H1 (cell line): ENCODE data around the gene CACNA1A. TPM values are rescaled to one million over a fixed set of nuclear protein-coding genes. Genes with fewer than 3 reads are reported as not detected.
"Not testable (repeated sequence)": the region's sequence is repeated elsewhere in the genome, so short reads cannot be mapped to it uniquely, and the experiment has no call there.

Experiments used
- CTCF ChIA-PET: fragments of 300-600 bp; sonication (Branson Sonifier 250); formaldehyde crosslinking; loops from one replicate; lab custom pipeline; 2021; ENCODE audit not compliant: partially characterized antibody; lab: Charles Lee
- POLR2A ChIA-PET: fragments of 300-600 bp; sonication (Branson Sonifier 250); formaldehyde crosslinking; loops from one replicate; lab custom pipeline; 2021; ENCODE audit warnings: inconsistent platforms; ENCODE audit not compliant: partially characterized antibody; lab: Charles Lee
- DNase-seq, 2 experiments: peaks; one replicate each; pipeline versions ENCODE4 v3.0.0 to v3.0.0-alpha.2; 2010 to 2022; ENCODE audit warnings: low spot score in 2 of 2, low read depth in 1 of 2, mixed read lengths in 1 of 2
- FAIRE-seq: peaks from 2 replicates; lab custom pipeline; 2011; peaks lifted over from hg19 to GRCh38; lab: Jason Lieb, UNC
- H2AFZ ChIP-seq: 2 replicates; pipeline ENCODE4 v1.8.1; 2012; ENCODE audit warnings: low read length, inconsistent platforms
- H2AK5ac ChIP-seq: 2 replicates; pipeline ENCODE4 v1.6.1; 2013; ENCODE audit warnings: low read depth, low read length
- H2BK120ac ChIP-seq: replicated peaks from 2 replicates; pipeline ENCODE3; 2013; ENCODE audit warnings: low read depth, low read length, inconsistent platforms
- H2BK12ac ChIP-seq: 2 replicates; pipeline ENCODE4 v1.6.1; 2013; ENCODE audit warnings: low read depth, low read length
- H2BK15ac ChIP-seq: 2 replicates; pipeline ENCODE4 v1.6.1; 2013; ENCODE audit warnings: low read length
- H2BK20ac ChIP-seq: 2 replicates; pipeline ENCODE4 v1.6.1; 2013; ENCODE audit warnings: low read length
- H2BK5ac ChIP-seq: 2 replicates; pipeline ENCODE4 v1.6.1; 2013; ENCODE audit warnings: low read depth, low read length
- H3K14ac ChIP-seq: 2 replicates; pipeline ENCODE4 v1.6.1; 2013; ENCODE audit warnings: inconsistent platforms; ENCODE audit not compliant: insufficient read length
- H3K18ac ChIP-seq: 2 replicates; pipeline ENCODE4 v1.6.1; 2013; ENCODE audit warnings: low read length; ENCODE audit errors: extremely low read depth
- H3K23ac ChIP-seq: 2 replicates; pipeline ENCODE4 v1.6.1; 2013; ENCODE audit warnings: inconsistent platforms; ENCODE audit not compliant: insufficient read length
- H3K23me2 ChIP-seq: 2 replicates; pipeline ENCODE4 v1.6.1; 2013; ENCODE audit warnings: low read depth, low read length
- H3K27ac ChIP-seq: 2 replicates; pipeline ENCODE4 v1.6.1; 2011; ENCODE audit warnings: low read depth, low read length, inconsistent platforms
- H3K27me3 ChIP-seq, 4 experiments: replicated peaks in 1 of 4; 1 replicate in 1 of 4; 2 replicates in 3 of 4; pipeline versions ENCODE4 v1.6.1 to v1.8.1; 2011 to 2013; ENCODE audit warnings: low read length in 3 of 4, mild to moderate bottlenecking in 3 of 4, inconsistent platforms in 2 of 4, mixed read lengths in 2 of 4, moderate library complexity in 1 of 4; ENCODE audit not compliant: control insufficient read depth in 3 of 4, insufficient read depth in 3 of 4; ENCODE audit errors: extremely low read depth in 1 of 4
- H3K36me3 ChIP-seq, 4 experiments: 2 replicates each; pipeline versions ENCODE4 v1.6.1 to v1.8.1; 2011 to 2013; ENCODE audit warnings: mild to moderate bottlenecking in 4 of 4, low read length in 3 of 4, moderate library complexity in 2 of 4, control low read depth in 1 of 4, inconsistent platforms in 1 of 4; ENCODE audit not compliant: insufficient read depth in 4 of 4, control insufficient read depth in 2 of 4
- H3K4ac ChIP-seq: replicated peaks from 2 replicates; pipeline ENCODE3; 2013; ENCODE audit warnings: low read length, low read depth, mixed read lengths, inconsistent platforms; ENCODE audit not compliant: insufficient read length
- H3K4me1 ChIP-seq, 4 experiments: replicated peaks in 1 of 4; 1 replicate in 1 of 4; 2 replicates in 3 of 4; pipeline versions ENCODE4 v1.6.1 to v1.8.1; 2011 to 2013; ENCODE audit warnings: low read length in 3 of 4, inconsistent platforms in 2 of 4, mixed read lengths in 1 of 4; ENCODE audit not compliant: insufficient read depth in 4 of 4, control insufficient read depth in 3 of 4
- H3K4me2 ChIP-seq, 2 experiments: 2 replicates each; pipeline versions ENCODE4 v1.6.1 to v1.8.1; 2011 to 2013; ENCODE audit warnings: low read depth in 2 of 2, low read length in 2 of 2, control low read depth in 1 of 2, inconsistent platforms in 1 of 2, mild to moderate bottlenecking in 1 of 2; ENCODE audit not compliant: insufficient read depth in 1 of 2
- H3K4me3 ChIP-seq, 4 experiments: fragments of 200-600, 300-600 bp in 1 of 4; sonication (generic), shearing (Covaris generic), sonication (Bioruptor Twin) in 1 of 4; 2 replicates each; pipeline versions ENCODE4 v1.5.1 to v1.8.1; 2011 to 2016; ENCODE audit warnings: low read length in 4 of 4, low read depth in 3 of 4, control low read depth in 2 of 4, inconsistent platforms in 2 of 4, mild to moderate bottlenecking in 2 of 4, mixed read lengths in 1 of 4, moderate library complexity in 1 of 4; ENCODE audit not compliant: insufficient read depth in 2 of 4; ENCODE audit errors: extremely low read depth in 1 of 4
- H3K56ac ChIP-seq: replicated peaks from 2 replicates; pipeline ENCODE3; 2013; ENCODE audit warnings: low read depth, mild to moderate bottlenecking, mixed read lengths, low read length, inconsistent platforms; ENCODE audit not compliant: insufficient read length
- H3K79me1 ChIP-seq: 2 replicates; pipeline ENCODE4 v1.6.1; 2013; ENCODE audit warnings: low read depth, low read length, control low read depth
- H3K79me2 ChIP-seq, 2 experiments: 2 replicates each; pipeline versions ENCODE4 v1.6.1 to v1.8.1; 2012 to 2013; ENCODE audit warnings: low read length in 2 of 2, mild to moderate bottlenecking in 2 of 2, inconsistent platforms in 1 of 2; ENCODE audit not compliant: insufficient read depth in 2 of 2, control insufficient read depth in 1 of 2
- H3K9ac ChIP-seq, 4 experiments: replicated peaks in 1 of 4; 1 replicate in 1 of 4; 2 replicates in 3 of 4; pipeline versions ENCODE4 v1.6.1 to v1.8.1; 2011 to 2013; ENCODE audit warnings: low read depth in 3 of 4, low read length in 3 of 4, control low read depth in 2 of 4, mild to moderate bottlenecking in 2 of 4, moderate library complexity in 2 of 4, inconsistent platforms in 1 of 4; ENCODE audit errors: extremely low read depth in 1 of 4
- H3K9me3 ChIP-seq, 2 experiments: 2 replicates each; pipeline versions ENCODE4 v1.6.1 to v1.8.1; 2012 to 2013; ENCODE audit warnings: mild to moderate bottlenecking in 2 of 2, moderate library complexity in 2 of 2, control low read depth in 1 of 2, inconsistent platforms in 1 of 2, low read depth in 1 of 2, low read length in 1 of 2, mixed read lengths in 1 of 2; ENCODE audit not compliant: insufficient read depth in 2 of 2
- H4K20me1 ChIP-seq, 2 experiments: replicated peaks in 1 of 2; 2 replicates each; pipeline versions ENCODE3 to v1.8.1; 2011 to 2013; ENCODE audit warnings: inconsistent platforms in 2 of 2, low read length in 2 of 2, mild to moderate bottlenecking in 1 of 2; ENCODE audit not compliant: insufficient read depth in 2 of 2, control insufficient read depth in 1 of 2
- H4K5ac ChIP-seq: 2 replicates; pipeline ENCODE4 v1.6.1; 2013; ENCODE audit warnings: low read length, low read depth, mixed read lengths, inconsistent platforms; ENCODE audit not compliant: insufficient read length
- H4K8ac ChIP-seq: 2 replicates; pipeline ENCODE4 v1.8.0; 2013; ENCODE audit warnings: mild to moderate bottlenecking, moderate library complexity, low read length, inconsistent platforms; ENCODE audit not compliant: insufficient read depth; ENCODE audit errors: extremely low read depth
- H4K91ac ChIP-seq: replicated peaks from 2 replicates; pipeline ENCODE3; 2013; ENCODE audit warnings: low read length, mixed read lengths, inconsistent platforms; ENCODE audit not compliant: insufficient read length
- WGBS, 2 experiments: shearing (Covaris generic) in 1 of 2; methylation state at CpG; one replicate each; pipeline versions ENCODE4 v1.1.6 to v1.1.7; 2013 to 2015; ENCODE audit warnings: low lambda C conversion rate in 2 of 2, mixed read lengths in 2 of 2, inconsistent platforms in 1 of 2, low coverage in 1 of 2, missing lambda C conversion rate in 1 of 2; ENCODE audit not compliant: insufficient replicate concordance in 2 of 2, insufficient coverage in 1 of 2, insufficient read length in 1 of 2; ENCODE audit errors: extremely low coverage in 1 of 2, missing lambda C conversion rate in 1 of 2; 5-methylcytosine and 5-hydroxymethylcytosine counted together
- polyA plus RNA-seq, 7 experiments: library from polyadenylated mRNA; depleted of rRNA in 3 of 7; stranded (reverse) in 5 of 7; unstranded in 2 of 7; fragments of >200 nt in 5 of 7; fragments of 200-250 nt in 2 of 7; gene quantifications; 1 replicate in 5 of 7; 2 replicates in 1 of 7; 4 replicates in 1 of 7; pipeline versions ENCODE4 v1.2.1 to v1.2.3, GENCODE V29; 2011 to 2013; ENCODE audit warnings: missing spikeins in 2 of 7, mixed read lengths in 2 of 7
- total RNA-seq: library from RNA; stranded (reverse); fragmentation: NEBNext Ultra II Directional; extraction: Animal tissue kit (Norgen Biotek cat#: 25700); gene quantifications from 2 replicates; pipeline ENCODE4 v1.2.1, GENCODE V29; 2021

The CACNA1A gene
- total and polyA plus RNA-seq, 2 of the 8 experiments (the other 6 are each of a cell fraction or from before 2014, with no cell fraction given) = 10.7 to 25.3 TPM

DNA sequence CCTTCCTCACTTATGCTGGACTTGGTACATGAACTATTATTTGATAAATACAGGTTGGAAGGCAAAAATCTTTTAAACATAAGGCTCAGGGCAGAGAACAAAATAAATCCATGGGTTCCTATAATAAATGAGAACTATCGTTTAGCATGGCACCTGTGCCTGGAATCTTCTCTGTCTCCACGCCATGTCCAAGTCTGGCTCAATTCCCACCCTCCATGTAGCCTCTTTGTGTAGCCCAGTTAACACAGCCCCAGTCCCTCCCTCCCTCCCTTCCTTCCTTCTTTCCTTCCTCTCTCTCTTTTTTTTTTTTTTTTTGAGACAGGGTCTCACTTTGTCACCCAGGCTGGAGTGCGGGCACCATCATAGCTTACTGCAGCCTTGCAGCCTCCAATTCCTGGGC lies 144.6 kb downstream of the CACNA1A start:
- H3K9me3 ChIP-seq, H3K27ac ChIP-seq, H3K23ac ChIP-seq, H3K4me2 ChIP-seq, H2BK20ac ChIP-seq, H2BK120ac ChIP-seq, H3K9ac ChIP-seq, H4K5ac ChIP-seq, H3K18ac ChIP-seq, H3K4me3 ChIP-seq, H2BK15ac ChIP-seq, FAIRE-seq, H2AK5ac ChIP-seq, H3K27me3 ChIP-seq, H3K79me2 ChIP-seq, H3K4ac ChIP-seq, H4K8ac ChIP-seq, H3K14ac ChIP-seq, H2BK5ac ChIP-seq, H3K56ac ChIP-seq, H2BK12ac ChIP-seq, H3K4me1 ChIP-seq, H3K79me1 ChIP-seq, H4K20me1 ChIP-seq, H4K91ac ChIP-seq, H2AFZ ChIP-seq, H3K36me3 ChIP-seq, DNase-seq, H3K23me2 ChIP-seq: not testable (repeated sequence)
- 100% methylated on average over 2 of the region's 3 CpGs; no CpG with 5 or more reads in 1 of the 2 experiments for WGBS, 2 experiments
- CTCF ChIA-PET = interaction anchor here (1.0 to 2.4 kb wide), 5 partner anchors 84 to 359 kb away, joined by 3 to 10 read pairs (median 4); no protein-coding TSS in a partner anchor
- POLR2A ChIA-PET = interaction anchor here (1.1 to 1.2 kb wide), 2 partner anchors 13 to 82 kb away, joined by 3 read pairs; no protein-coding TSS in a partner anchor
